Ectodermal cell (in vitro differentiated cells): ENCODE measurements around the gene TRMT44.

Experiments used
- H3K27ac ChIP-seq: 2 replicates; pipeline ENCODE4 v1.7.0; 2013; ENCODE audit warnings: mild to moderate bottlenecking, low read depth, low read length; ENCODE audit not compliant: insufficient read depth, poor library complexity, severe bottlenecking
- H3K27me3 ChIP-seq: 2 replicates; pipeline ENCODE4 v1.7.0; 2013; ENCODE audit warnings: mild to moderate bottlenecking, low read length; ENCODE audit not compliant: insufficient read depth, control insufficient read depth, poor library complexity, severe bottlenecking
- H3K36me3 ChIP-seq: one replicate; pipeline ENCODE4 v1.7.0; 2013; ENCODE audit warnings: low read length; ENCODE audit not compliant: control insufficient read depth, insufficient read depth
- H3K4me1 ChIP-seq: one replicate; pipeline ENCODE4 v1.7.0; 2013; ENCODE audit warnings: low read length; ENCODE audit not compliant: control insufficient read depth, insufficient read depth
- H3K4me3 ChIP-seq: 2 replicates; pipeline ENCODE4 v1.7.0; 2013; ENCODE audit warnings: low read depth, low read length, control low read depth; ENCODE audit not compliant: insufficient read depth
- H3K9me3 ChIP-seq: 2 replicates; pipeline ENCODE4 v1.7.0; 2013; ENCODE audit warnings: mild to moderate bottlenecking, low read length, moderate library complexity; ENCODE audit not compliant: control insufficient read depth
- WGBS, 2 experiments: methylation state at CpG; one replicate each; pipeline ENCODE4 v1.1.7; 2013; ENCODE audit warnings: missing lambda C conversion rate in 2 of 2; 5-methylcytosine and 5-hydroxymethylcytosine counted together

The TRMT44 gene

GRCh38 chr4:8503801-8504200 is 63.2 kb downstream of the TRMT44 start:
- Histone ChIP-seq H3K36me3 (no peaks in the 10 kb centered on the region), H3K4me3 (no peak overlapping the region), H3K9me3 (no peaks in the 10 kb centered on the region), H3K4me1 (peaks cover 36% of the 10 kb centered on the region), H3K27me3 (no peaks in the 10 kb centered on the region), H3K27ac (no peak overlapping the region)
- 81 to 85% methylated on average over 11 of the region's 11 CpGs for WGBS, 2 experiments

DNA sequence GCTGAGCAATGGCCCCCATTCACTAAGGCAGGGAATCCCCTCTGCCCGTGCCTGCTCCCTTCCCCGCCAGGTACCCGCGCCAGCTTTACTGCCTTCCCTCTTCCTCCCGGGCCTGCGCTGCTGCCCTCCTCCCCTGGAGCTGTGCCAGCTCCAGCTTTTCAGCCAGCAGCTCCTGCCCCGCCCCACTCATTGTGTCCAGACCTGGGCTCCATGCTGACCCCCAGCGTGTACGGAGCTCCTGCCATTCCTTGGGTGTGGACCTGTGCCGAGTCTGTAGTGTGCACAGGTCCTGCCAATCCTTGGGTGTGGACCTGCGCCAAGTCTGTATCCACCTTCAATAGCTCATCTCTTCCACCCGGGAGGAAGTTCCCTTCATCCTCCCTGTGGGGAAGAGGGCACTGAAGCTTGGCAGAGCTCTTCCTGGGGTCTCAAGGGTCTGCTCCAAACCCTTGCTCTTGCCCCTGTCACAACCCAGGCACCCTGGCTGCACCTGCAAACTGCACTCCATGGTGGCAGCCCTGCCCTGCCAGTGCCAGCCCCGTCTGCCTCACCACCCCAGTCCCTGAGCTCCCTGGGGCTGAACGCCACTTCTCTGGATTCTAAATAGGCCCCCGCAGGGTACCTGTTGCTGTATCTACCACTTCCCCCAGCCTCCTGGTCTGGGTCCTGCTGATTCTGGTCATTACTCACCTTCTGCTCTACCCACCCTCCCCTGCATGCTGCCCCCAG is 63.9 kb downstream of the TRMT44 start:
- peaks cover 36% of the 10 kb centered on the region for H3K4me1 ChIP-seq
- H3K27ac ChIP-seq: no peak overlapping the region
- no peak overlapping the region for H3K4me3 ChIP-seq
- no peaks in the 10 kb centered on the region for H3K27me3 ChIP-seq
- H3K9me3 ChIP-seq: no peaks in the 10 kb centered on the region
- 81 to 84% methylated on average over 15 of the region's 15 CpGs for WGBS, 2 experiments
- no peaks in the 10 kb centered on the region for H3K36me3 ChIP-seq

DNA sequence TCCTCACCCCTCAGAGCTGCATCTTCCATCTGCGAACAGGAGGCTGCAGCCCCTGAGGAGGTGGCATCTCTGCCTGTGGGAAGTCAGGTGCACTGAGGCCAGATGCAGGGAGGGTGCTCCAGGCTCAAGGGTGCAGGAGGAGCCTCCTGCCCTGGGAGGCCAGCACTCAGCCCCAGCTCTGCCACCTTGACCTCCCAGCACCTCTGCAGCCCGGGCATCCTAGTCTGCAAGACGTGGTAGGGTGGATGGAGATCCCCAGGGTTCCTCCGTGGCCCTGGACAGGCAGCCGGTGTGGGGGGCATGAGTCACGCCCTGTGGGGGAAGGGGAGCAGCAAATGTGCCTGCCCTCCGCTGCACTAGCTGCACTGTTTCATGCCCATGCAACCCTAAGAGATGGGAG is 64.7 kb downstream of the TRMT44 start:
- no peak overlapping the region for H3K4me3 ChIP-seq
- H3K27me3 ChIP-seq: no peaks in the 10 kb centered on the region
- H3K4me1 ChIP-seq: peaks cover 36% of the 10 kb centered on the region
- 93% methylated on average over 7 of the region's 7 CpGs for WGBS, 2 experiments
- no peaks in the 10 kb centered on the region for H3K36me3 ChIP-seq
- no peaks in the 10 kb centered on the region for H3K9me3 ChIP-seq
- no peak overlapping the region for H3K27ac ChIP-seq

- Histone ChIP-seq H3K4me3 (no peak overlapping the region), H3K36me3 (no peaks in the 10 kb centered on the region), H3K9me3 (no peaks in the 10 kb centered on the region), H3K27me3 (no peaks in the 10 kb centered on the region), H3K27ac (peak overlapping the region; percentile 63), H3K4me1 (peaks cover 36% of the 10 kb centered on the region)
- WGBS, 2 experiments: 54 to 55% methylated on average over 5 of the region's 5 CpGs
Observed at GRCh38 chr4:8506006-8506372, 65.4 kb downstream of the TRMT44 start.

DNA sequence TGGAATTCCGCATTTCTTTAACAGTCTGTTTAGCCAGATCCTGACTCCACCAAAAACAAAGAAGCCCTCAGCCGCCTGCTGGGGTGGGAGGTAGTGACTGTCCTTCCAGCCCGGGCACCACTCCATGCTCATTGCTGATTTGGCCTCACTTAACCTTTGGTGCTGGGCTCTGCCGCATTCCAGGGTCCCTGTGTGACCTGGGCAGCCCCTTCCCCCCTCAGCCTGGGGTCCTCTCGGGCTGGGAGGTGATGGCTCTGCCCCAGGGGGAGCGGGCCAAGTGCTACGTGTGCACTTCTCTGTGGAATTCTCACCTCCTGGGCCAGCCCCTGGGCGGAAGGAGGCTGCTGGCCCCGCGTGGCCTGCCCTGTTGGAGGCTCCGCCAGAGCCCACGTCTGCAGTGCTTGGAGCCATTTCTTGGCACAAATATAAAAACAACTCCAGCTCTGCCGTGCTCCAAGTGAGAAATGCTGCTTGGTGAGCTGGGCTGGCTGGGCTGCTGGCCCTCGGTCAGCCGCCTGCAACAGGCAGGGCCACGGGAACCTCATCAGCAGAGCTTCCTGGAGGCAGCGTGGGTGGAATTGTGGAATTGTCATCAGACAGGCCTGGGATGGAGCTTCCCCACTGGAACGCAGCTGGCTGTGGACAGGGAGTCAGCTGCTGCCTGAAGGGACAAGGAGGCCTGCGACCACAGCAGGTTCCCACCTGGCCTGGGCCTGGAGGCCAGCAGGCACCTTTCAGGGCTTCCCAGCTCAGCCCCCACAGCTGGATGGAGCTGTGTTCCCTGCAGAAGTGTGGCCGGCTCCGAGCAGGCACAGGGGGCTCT is 66.0 kb downstream of the TRMT44 start:
- H3K4me3 ChIP-seq: no peak overlapping the region
- H3K36me3 ChIP-seq: no peaks in the 10 kb centered on the region
- H3K27ac ChIP-seq: peak overlapping the region; percentile 63
- no peaks in the 10 kb centered on the region for H3K27me3 ChIP-seq
- no peaks in the 10 kb centered on the region for H3K9me3 ChIP-seq
- peaks cover 36% of the 10 kb centered on the region for H3K4me1 ChIP-seq
- WGBS, 2 experiments: 38 to 42% methylated on average over 21 of the region's 21 CpGs

- Histone ChIP-seq H3K36me3 (no peaks in the 10 kb centered on the region), H3K4me1 (peaks cover 36% of the 10 kb centered on the region), H3K4me3 (no peak overlapping the region), H3K27ac (no peak overlapping the region), H3K27me3 (no peaks in the 10 kb centered on the region), H3K9me3 (no peaks in the 10 kb centered on the region)
- WGBS, 2 experiments: 59 to 63% methylated on average over 13 of the region's 13 CpGs
Observed at GRCh38 chr4:8507196-8507570, 66.6 kb downstream of the TRMT44 start.

DNA sequence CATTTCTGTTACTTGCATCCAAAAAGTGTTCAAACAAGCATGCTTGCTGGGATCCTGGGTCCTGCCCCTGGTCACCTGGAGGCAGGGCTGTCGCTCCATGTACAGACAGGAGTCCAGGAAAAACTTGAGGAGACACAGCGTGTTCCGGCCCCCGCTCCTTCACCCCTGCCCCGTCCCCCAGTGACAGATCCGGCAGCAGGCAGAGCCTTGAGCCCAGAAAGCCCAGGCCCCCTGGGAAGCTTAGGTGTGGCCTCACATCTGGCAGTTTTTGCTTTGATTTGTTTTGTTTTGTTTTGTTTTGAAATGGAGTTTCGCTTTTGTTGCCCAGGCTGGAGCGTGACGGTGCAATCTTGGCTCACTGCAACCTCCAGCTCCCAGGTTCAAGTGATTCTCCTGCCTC is 67.0 kb downstream of the TRMT44 start:
- Histone ChIP-seq H3K36me3 (no peaks in the 10 kb centered on the region), H3K27me3 (no peaks in the 10 kb centered on the region), H3K27ac (no peak overlapping the region), H3K9me3 (no peaks in the 10 kb centered on the region), H3K4me1 (peaks cover 36% of the 10 kb centered on the region), H3K4me3 (no peak overlapping the region)
- 86 to 88% methylated on average over 9 of the region's 9 CpGs for WGBS, 2 experiments

DNA sequence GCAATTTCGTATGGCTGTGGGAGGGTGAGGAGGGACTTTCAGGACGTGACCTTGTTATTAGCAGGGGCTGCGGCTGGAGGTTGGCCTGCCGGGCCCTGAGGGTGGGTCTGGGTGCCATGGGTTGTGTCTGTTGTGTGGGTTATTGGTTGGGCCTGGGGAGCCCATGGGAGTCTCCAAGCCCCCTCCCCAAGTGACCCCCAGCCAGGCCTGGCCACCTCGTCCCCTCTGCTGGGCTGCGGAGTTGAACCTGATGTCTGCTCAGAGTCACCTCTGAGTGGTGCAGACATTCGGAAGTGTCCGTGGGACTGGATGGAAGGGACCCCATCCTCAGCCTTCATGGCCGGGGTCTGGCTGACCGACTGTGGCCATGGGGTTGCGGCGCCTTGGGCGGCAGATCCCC is 67.7 kb downstream of the TRMT44 start:
- Histone ChIP-seq H3K27ac (no peak overlapping the region), H3K9me3 (no peaks in the 10 kb centered on the region), H3K27me3 (no peaks in the 10 kb centered on the region), H3K4me1 (peaks cover 36% of the 10 kb centered on the region), H3K4me3 (no peak overlapping the region), H3K36me3 (no peaks in the 10 kb centered on the region)
- 91 to 93% methylated on average over 13 of the region's 13 CpGs for WGBS, 2 experiments

- H3K4me1 ChIP-seq: peaks cover 36% of the 10 kb centered on the region
- 82 to 90% methylated on average over 9 of the region's 9 CpGs for WGBS, 2 experiments
- no peak overlapping the region for H3K27ac ChIP-seq
- H3K4me3 ChIP-seq: no peak overlapping the region
- no peaks in the 10 kb centered on the region for H3K27me3 ChIP-seq
- H3K9me3 ChIP-seq: no peaks in the 10 kb centered on the region
- H3K36me3 ChIP-seq: no peaks in the 10 kb centered on the region
Observed at GRCh38 chr4:8508740-8509139, 68.2 kb downstream of the TRMT44 start.

DNA sequence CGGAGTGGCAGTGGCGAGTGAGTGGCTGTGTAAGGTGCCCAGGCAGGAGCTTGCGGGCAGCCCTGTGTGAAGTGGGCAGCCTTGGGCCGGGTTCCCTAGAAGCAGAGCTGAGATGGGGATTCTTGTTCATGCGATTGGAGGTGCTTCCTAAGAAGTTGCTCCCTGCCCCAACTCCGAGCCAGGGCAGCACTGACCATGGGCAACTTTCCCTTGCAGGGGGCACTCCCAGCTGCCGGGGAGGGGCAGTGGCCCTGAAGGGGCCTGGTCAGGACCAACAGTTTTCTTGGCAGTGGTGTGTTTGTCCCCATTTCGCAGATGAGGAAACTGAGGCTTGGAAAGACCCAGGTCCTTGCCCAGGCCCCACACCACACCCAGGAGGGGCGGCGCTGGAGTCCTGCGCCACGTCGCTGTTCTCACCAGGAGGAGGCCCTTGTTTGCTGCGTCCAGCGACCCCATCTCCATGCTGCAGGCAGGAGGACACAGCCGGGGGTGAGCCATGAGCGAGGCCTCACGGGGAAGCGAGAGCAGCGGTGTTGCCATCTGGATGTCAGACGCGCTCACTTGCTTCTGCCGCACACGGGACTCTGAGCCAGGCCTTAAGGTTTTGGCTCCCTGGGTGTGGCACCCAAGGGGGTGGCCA is 68.9 kb downstream of the TRMT44 start:
- Histone ChIP-seq H3K36me3 (no peaks in the 10 kb centered on the region), H3K27me3 (no peaks in the 10 kb centered on the region), H3K4me1 (peaks cover 33% of the 10 kb centered on the region), H3K9me3 (no peaks in the 10 kb centered on the region), H3K4me3 (no peak overlapping the region), H3K27ac (no peak overlapping the region)
- WGBS, 2 experiments: 91 to 92% methylated on average over 24 of the region's 24 CpGs
